Panc1 (cell line): Measurements from ENCODE around the gene FLRT1. TPM values are rescaled to one million over a fixed set of nuclear protein-coding genes. Genes with fewer than 3 reads are reported as not detected.

ENCODE experiments used
- ATAC-seq: fragments of 200-7000 bp; cut with Tn5 transposase; 2 replicates; pipeline ENCODE4 v1.9.1; 2020; ENCODE audit warnings: mild to moderate bottlenecking, moderate library complexity
- BruUV-seq: library from RNA; stranded (reverse); fragments of 400-500 nt; replicated peaks from 2 replicates; lab custom pipeline; 2021; lab: Mats Ljungman, UMichigan
- CTCF ChIA-PET: fragments of 300-600 bp; sonication (Branson Sonifier 250); formaldehyde crosslinking; loops from one replicate; lab custom pipeline; 2022; ENCODE audit warnings: antibody characterized with exemption; lab: Charles Lee
- POLR2A ChIA-PET: fragments of 300-600 bp; sonication (Branson Sonifier 250); formaldehyde crosslinking; loops from one replicate; lab custom pipeline; 2022; ENCODE audit warnings: antibody characterized with exemption; lab: Charles Lee
- DNase-seq: peaks from one replicate; pipeline ENCODE4 v3.0.0-alpha.2; 2010; ENCODE audit warnings: low read depth, low spot score
- H3K27ac ChIP-seq: 2 replicates; pipeline ENCODE4 v1.5.1; 2011; ENCODE audit warnings: mild to moderate bottlenecking, low read length, inconsistent platforms
- H3K27me3 ChIP-seq: fragments of 200-500 bp; sonication (Bioruptor generic); 2 replicates; pipeline ENCODE4 v1.6.0; 2014; ENCODE audit warnings: low read length, inconsistent platforms; ENCODE audit not compliant: control insufficient read depth, insufficient read depth
- H3K36me3 ChIP-seq: fragments of 200-500 bp; sonication (Bioruptor generic); 2 replicates; pipeline ENCODE4 v1.5.1; 2014; ENCODE audit warnings: inconsistent platforms, mild to moderate bottlenecking, low read length, moderate library complexity; ENCODE audit not compliant: control insufficient read depth, insufficient read depth
- H3K4me1 ChIP-seq: 2 replicates; pipeline ENCODE4 v1.5.1; 2011; ENCODE audit warnings: inconsistent platforms, mild to moderate bottlenecking, low read length, moderate library complexity; ENCODE audit not compliant: control insufficient read depth, insufficient read depth
- H3K4me3 ChIP-seq, 2 experiments: 2 replicates each; pipeline ENCODE4 v1.5.1; 2011 to 2012; ENCODE audit warnings: low read depth in 2 of 2, low read length in 2 of 2, mild to moderate bottlenecking in 2 of 2, inconsistent platforms in 1 of 2, moderate library complexity in 1 of 2
- H3K9me3 ChIP-seq: fragments of 200-500 bp; sonication (Bioruptor generic); 2 replicates; pipeline ENCODE4 v1.5.1; 2014; ENCODE audit warnings: low read depth, mild to moderate bottlenecking, inconsistent platforms, low read length, moderate library complexity; ENCODE audit not compliant: control insufficient read depth, insufficient read depth
- POLR2AphosphoS5 ChIP-seq: IDR thresholded peaks from 2 replicates; pipeline ENCODE4 v1.6.1; 2012; ENCODE audit warnings: mild to moderate bottlenecking, low read depth, low read length, moderate library complexity
- REST ChIP-seq, 2 experiments: IDR thresholded peaks; 2 replicates each; pipeline ENCODE4 v1.6.1; 2011 to 2012; ENCODE audit warnings: low read depth in 2 of 2, control low read depth in 1 of 2, low read length in 1 of 2, mild to moderate bottlenecking in 1 of 2, moderate library complexity in 1 of 2; ENCODE audit not compliant: insufficient read depth in 1 of 2
- SIN3A ChIP-seq: IDR thresholded peaks from 2 replicates; pipeline ENCODE4 v1.6.1; 2012; ENCODE audit warnings: low read depth, mild to moderate bottlenecking, low read length, moderate library complexity, borderline replicate concordance; ENCODE audit not compliant: insufficient read depth
- TCF7L2 ChIP-seq: IDR thresholded peaks from 2 replicates; pipeline ENCODE4 v1.6.1; 2011; ENCODE audit warnings: mild to moderate bottlenecking, low read depth, low read length, inconsistent platforms
- in situ Hi-C: cut with HindIII; loops from 2 replicates; pipeline ENCODE4 v1.10.0; 2016; ENCODE audit warnings: low sequenced_read_pairs, low pct_unique_long_range_greater_than_20kb
- intact Hi-C: fragments of 100-400 bp; cut with micrococcal nuclease; formaldehyde crosslinking; loops from one replicate; pipeline ENCODE4 v1.10.0; 2022; ENCODE audit not compliant: unreplicated experiment
- total RNA-seq: library from RNA; stranded (reverse); gene quantifications from one replicate; pipeline ENCODE4 v1.2.1, GENCODE V29; 2021; ENCODE audit not compliant: unreplicated experiment
- TF ChIP-seq, protein P1 (sequence below): fragments of 450-650 bp; IDR thresholded peaks from 2 replicates; pipeline ENCODE4 v1.5.1; 2017; ENCODE audit warnings: mild to moderate bottlenecking

FLRT1 gene
- total RNA-seq, 1 experiment from 2014 or later: 0.51 TPM

DNA sequence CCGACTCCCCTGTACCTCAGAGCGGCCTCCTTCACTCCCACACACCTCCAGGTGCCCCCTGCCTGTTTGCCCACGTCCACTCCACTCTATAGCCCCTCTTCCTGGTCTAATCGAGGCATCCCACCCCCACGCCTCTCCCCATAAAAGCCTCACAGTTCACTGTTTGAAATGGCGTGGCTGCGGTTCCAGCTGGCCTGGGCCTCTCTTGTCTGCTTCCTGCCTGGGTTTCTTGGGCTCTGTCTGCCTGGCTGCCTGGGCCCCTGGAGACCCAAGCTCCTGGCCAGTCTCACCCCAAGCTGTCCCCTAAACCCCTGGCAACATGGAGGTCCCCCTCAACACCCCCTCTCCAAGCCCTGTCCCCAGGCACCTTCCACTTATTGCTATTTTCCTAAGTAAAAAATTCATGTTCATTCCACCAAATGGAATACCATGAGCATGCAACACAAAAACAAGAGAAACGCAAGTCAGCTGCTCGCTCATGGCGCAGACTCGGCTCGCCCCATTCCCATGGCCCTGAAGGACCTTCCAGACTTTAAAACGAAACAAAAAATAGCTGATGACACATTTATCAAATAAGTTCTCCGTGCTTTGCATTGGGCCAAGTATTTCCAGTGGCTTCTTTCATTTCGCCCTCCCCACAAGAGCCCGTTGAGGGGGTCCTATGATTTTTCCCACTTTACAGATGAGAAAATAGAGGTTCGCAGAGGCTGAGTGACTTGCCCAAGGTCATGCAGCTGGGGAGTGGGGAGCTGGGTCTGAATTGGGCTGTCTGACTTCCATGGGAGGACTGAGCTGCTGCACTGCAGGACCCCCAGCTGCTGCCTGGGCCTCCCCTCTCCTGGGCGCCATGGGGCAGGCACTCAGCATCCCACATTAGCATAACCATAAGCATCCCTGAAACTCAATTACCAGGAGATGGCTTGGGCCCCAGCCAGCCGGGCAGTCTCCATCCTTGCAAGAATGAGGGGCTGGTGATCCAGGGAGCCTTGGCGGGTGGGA is 11.7 kb upstream of the FLRT1 start:
- POLR2A ChIA-PET: no interaction called here
- CTCF ChIA-PET: no interaction called here
- no peak overlapping the region for H3K4me3 ChIP-seq
- no peaks in the 10 kb centered on the region for H3K27me3 ChIP-seq
- no peaks in the 10 kb centered on the region for H3K36me3 ChIP-seq
- peaks cover 2% of the 10 kb centered on the region; the same call in 1 of the 2 replicates for H3K4me1 ChIP-seq
- no peaks in the 10 kb centered on the region for H3K9me3 ChIP-seq
- intact Hi-C loops (no loop called here), in situ Hi-C loops (no loop called here)
- no peak for DNase-seq
- TF ChIP-seq SIN3A: no peak
- TF ChIP-seq POLR2AphosphoS5: no peak
- TF ChIP-seq, protein P1, sequence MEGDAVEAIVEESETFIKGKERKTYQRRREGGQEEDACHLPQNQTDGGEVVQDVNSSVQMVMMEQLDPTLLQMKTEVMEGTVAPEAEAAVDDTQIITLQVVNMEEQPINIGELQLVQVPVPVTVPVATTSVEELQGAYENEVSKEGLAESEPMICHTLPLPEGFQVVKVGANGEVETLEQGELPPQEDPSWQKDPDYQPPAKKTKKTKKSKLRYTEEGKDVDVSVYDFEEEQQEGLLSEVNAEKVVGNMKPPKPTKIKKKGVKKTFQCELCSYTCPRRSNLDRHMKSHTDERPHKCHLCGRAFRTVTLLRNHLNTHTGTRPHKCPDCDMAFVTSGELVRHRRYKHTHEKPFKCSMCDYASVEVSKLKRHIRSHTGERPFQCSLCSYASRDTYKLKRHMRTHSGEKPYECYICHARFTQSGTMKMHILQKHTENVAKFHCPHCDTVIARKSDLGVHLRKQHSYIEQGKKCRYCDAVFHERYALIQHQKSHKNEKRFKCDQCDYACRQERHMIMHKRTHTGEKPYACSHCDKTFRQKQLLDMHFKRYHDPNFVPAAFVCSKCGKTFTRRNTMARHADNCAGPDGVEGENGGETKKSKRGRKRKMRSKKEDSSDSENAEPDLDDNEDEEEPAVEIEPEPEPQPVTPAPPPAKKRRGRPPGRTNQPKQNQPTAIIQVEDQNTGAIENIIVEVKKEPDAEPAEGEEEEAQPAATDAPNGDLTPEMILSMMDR: no peak
- TF ChIP-seq TCF7L2: no peak
- TF ChIP-seq REST (IDR thresholded peaks at IDR 0.05; ENCODE audit: insufficient read depth in 1 of 2, low read depth in 2 of 2, low read length in 1 of 2): no peak
- H3K27ac ChIP-seq: no peak overlapping the region
- no TSS peak for BruUV-seq
- ATAC-seq: no peak

GRCh38 chr11:64025205-64025604 is 10.5 kb upstream of the FLRT1 start:
- in situ Hi-C loops (no loop called here), intact Hi-C loops (no loop called here)
- TF ChIP-seq, protein P1: no peak
- TF ChIP-seq POLR2AphosphoS5 (no peak), SIN3A (no peak), TCF7L2 (no peak), REST (IDR thresholded peaks at IDR 0.05; ENCODE audit: insufficient read depth in 1 of 2, low read depth in 2 of 2, low read length in 1 of 2) (no peak)
- ChIA-PET POLR2A (no interaction called here), CTCF (no interaction called here)
- ATAC-seq (no peak), DNase-seq (no peak)
- Histone ChIP-seq H3K9me3 (no peaks in the 10 kb centered on the region), H3K36me3 (no peaks in the 10 kb centered on the region), H3K4me1 (no peaks in the 10 kb centered on the region; the same call in 1 of the 2 replicates), H3K27ac (no peak overlapping the region), H3K27me3 (no peaks in the 10 kb centered on the region), H3K4me3 (no peak overlapping the region)
- BruUV-seq: no TSS peak
